ENCODE results near the gene ARHGEF16.

DNA sequence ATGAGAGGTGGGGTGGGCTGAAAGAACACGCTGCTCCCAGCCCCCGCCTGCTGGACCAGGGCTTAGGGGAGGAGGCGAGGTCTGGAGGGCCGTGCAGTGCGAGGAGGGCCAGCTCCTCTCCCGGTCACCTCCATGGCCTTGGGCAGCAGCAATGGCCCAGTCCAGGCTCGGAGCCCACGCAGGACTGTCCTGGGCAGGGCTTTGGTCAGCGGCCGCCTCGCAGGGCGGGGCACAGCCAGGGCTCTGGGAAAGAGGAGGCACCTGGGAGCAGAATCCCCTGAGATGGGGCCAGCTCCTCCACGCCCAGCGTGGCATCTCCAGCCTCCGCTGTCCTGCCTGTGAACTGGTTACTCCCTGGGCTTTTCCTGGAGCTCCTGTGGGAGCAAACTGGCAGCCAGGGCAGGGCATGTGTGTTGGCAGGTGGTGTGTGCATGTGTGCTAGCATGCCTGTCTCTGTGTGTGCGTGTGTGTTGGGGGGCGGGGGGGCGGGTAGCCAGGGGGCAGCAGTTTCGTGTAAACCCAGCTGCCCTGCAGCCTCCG lies 27.4 kb downstream of the ARHGEF16 start:
- no peak for TF ChIP-seq EZH2 (optimal IDR thresholded peaks at IDR 0.05; ENCODE audit: low read depth, low read length)
- TF ChIP-seq CTCF (IDR thresholded peaks at IDR 0.05; ENCODE audit: low read length), result no peak
- TF ChIP-seq EZH2phosphoT487 (IDR thresholded peaks at IDR 0.05; ENCODE audit: low read length), result no peak
